MM.1S (cell line): ENCODE measurements around the gene PDE6B.

ENCODE experiments used
- EZH2 ChIP-seq: fragments of 300-600 bp; sonication (generic); optimal IDR thresholded peaks from 2 replicates; pipeline ENCODE3; 2017; ENCODE audit warnings: low read depth, mild to moderate bottlenecking, antibody characterized with exemption, low read length, mixed read lengths
- EZH2phosphoT487 ChIP-seq: fragments of 300-600 bp; sonication (generic); IDR thresholded peaks from 2 replicates; pipeline ENCODE4 v1.6.1; 2018; ENCODE audit warnings: antibody characterized with exemption, low read length
- TF ChIP-seq, protein P1 (sequence below): fragments of 300-600 bp; sonication (generic); IDR thresholded peaks from 2 replicates; pipeline ENCODE4 v1.5.1; 2016; ENCODE audit warnings: antibody characterized with exemption, low read length, mixed read lengths

DNA sequence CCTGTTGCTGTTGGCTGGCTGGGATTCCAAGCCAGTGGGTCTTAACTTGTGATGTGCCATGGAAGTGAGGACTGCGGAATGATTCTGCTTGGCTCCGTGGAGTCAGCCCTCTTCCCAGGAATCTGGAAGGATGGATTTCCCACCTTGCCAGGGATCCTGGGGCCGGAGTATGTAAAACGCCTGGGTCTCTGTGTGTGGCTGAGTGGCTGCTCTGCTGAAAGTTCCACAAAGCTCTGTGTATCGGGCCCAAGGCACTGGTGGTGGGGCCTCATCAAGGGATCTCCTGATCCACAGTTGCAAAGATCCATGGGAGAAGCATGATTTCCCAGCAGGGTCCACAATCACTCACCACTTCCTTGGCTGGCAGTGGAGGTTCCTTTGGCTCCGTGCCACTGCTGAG is 25.2 kb upstream of the PDE6B start:
- TF ChIP-seq, protein P1, sequence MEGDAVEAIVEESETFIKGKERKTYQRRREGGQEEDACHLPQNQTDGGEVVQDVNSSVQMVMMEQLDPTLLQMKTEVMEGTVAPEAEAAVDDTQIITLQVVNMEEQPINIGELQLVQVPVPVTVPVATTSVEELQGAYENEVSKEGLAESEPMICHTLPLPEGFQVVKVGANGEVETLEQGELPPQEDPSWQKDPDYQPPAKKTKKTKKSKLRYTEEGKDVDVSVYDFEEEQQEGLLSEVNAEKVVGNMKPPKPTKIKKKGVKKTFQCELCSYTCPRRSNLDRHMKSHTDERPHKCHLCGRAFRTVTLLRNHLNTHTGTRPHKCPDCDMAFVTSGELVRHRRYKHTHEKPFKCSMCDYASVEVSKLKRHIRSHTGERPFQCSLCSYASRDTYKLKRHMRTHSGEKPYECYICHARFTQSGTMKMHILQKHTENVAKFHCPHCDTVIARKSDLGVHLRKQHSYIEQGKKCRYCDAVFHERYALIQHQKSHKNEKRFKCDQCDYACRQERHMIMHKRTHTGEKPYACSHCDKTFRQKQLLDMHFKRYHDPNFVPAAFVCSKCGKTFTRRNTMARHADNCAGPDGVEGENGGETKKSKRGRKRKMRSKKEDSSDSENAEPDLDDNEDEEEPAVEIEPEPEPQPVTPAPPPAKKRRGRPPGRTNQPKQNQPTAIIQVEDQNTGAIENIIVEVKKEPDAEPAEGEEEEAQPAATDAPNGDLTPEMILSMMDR = no peak
- TF ChIP-seq EZH2phosphoT487 (no peak), EZH2 (no peak)
